HUES48 (cell line): ENCODE results near the gene FANK1.
"Not testable (repeated sequence)": the region's sequence is repeated elsewhere in the genome, so short reads cannot be mapped to it uniquely, and the experiment has no call there.

Experiments
- H3K27ac ChIP-seq: one replicate; pipeline ENCODE4 v1.7.0; 2013; ENCODE audit warnings: low read depth, low read length, inconsistent platforms
- H3K27me3 ChIP-seq: 2 replicates; pipeline ENCODE4 v1.6.1; 2013; ENCODE audit warnings: mild to moderate bottlenecking, low read length; ENCODE audit not compliant: control insufficient read depth, insufficient read depth
- H3K36me3 ChIP-seq: 2 replicates; pipeline ENCODE4 v1.6.1; 2013; ENCODE audit warnings: low read length; ENCODE audit not compliant: control insufficient read depth, insufficient read depth
- H3K4me1 ChIP-seq: 2 replicates; pipeline ENCODE4 v1.6.1; 2013; ENCODE audit warnings: mild to moderate bottlenecking, low read length; ENCODE audit not compliant: control insufficient read depth, insufficient read depth
- H3K4me3 ChIP-seq: 2 replicates; pipeline ENCODE4 v1.5.1; 2013; ENCODE audit warnings: mild to moderate bottlenecking, low read depth, low read length
- H3K9ac ChIP-seq: 2 replicates; pipeline ENCODE4 v1.6.1; 2013; ENCODE audit warnings: mild to moderate bottlenecking, low read depth, low read length, moderate library complexity
- H3K9me3 ChIP-seq: 2 replicates; pipeline ENCODE4 v1.6.1; 2013; ENCODE audit warnings: low read length; ENCODE audit not compliant: control insufficient read depth, insufficient read depth

Gene FANK1

DNA sequence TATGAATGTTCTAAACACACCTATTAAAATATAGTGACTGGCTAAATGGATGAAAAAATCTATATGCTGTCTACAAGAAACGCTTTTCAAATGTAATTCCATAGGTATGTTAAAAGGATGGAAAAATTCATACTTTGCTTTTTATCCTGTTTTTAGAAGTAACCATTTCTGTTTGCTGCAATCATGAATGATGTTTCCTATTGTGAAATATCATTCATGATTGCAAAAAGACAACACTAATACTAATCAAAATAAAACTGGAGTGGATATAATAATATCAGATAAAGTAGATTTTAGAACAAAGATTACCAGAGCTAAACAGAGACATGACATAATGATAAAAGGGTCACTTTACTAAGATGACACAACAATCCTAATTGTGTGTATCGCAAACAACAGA is 138.2 kb downstream of the FANK1 start:
- no peak overlapping the region for H3K9ac ChIP-seq
- no peak overlapping the region for H3K27ac ChIP-seq
- H3K9me3 ChIP-seq = no peaks in the 10 kb centered on the region
- H3K27me3 ChIP-seq = no peaks in the 10 kb centered on the region
- H3K36me3 ChIP-seq = no peaks in the 10 kb centered on the region
- H3K4me3 ChIP-seq = no peak overlapping the region
- no peaks in the 10 kb centered on the region for H3K4me1 ChIP-seq

DNA sequence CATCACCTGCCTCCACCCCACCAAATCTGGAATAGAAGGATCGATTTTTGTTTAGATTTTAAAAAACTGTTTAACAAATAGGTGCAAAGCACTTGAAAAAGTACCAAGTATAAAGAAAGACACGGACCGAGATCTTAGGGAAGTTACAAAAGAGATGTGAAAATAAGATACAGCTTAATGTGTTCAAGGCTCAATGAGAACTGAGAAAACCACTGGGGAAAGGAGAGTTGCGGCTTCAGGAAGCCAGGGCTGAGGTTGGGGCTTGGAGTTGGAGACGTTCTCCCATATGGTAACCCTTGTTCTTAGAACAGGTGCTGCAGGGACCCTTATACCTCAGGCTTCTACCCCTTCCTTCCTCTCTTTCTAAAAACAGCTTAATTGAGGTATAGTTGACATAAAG is 140.2 kb downstream of the FANK1 start:
- Histone ChIP-seq H3K9ac (no peak overlapping the region), H3K36me3 (no peaks in the 10 kb centered on the region), H3K4me1 (no peaks in the 10 kb centered on the region), H3K27me3 (no peaks in the 10 kb centered on the region), H3K27ac (no peak overlapping the region), H3K4me3 (no peak overlapping the region), H3K9me3 (no peaks in the 10 kb centered on the region)

DNA sequence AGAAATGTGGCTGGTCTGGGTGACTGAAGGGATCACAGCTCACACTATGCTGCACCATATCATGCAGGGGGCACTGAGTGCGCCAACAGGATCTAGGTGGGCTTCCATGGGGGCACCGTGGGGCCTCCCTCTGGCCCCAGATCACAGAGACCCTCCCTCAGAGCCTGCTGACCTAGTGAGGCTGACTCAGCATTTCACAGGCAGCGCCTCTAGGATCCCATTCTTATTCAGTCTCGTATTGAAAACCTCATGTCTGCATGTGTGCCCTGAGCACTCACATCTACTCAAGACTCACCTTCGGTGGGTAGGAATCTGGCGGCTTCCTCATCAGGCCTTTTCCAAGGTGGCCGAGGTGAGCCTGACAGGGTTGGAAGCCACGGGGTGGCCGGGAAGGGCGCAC is 141.6 kb downstream of the FANK1 start:
- no peaks in the 10 kb centered on the region for H3K27me3 ChIP-seq
- H3K27ac ChIP-seq = no peak overlapping the region
- H3K9ac ChIP-seq = no peak overlapping the region
- H3K4me1 ChIP-seq = no peaks in the 10 kb centered on the region
- no peaks in the 10 kb centered on the region for H3K9me3 ChIP-seq
- no peaks in the 10 kb centered on the region for H3K36me3 ChIP-seq
- H3K4me3 ChIP-seq = no peak overlapping the region

DNA sequence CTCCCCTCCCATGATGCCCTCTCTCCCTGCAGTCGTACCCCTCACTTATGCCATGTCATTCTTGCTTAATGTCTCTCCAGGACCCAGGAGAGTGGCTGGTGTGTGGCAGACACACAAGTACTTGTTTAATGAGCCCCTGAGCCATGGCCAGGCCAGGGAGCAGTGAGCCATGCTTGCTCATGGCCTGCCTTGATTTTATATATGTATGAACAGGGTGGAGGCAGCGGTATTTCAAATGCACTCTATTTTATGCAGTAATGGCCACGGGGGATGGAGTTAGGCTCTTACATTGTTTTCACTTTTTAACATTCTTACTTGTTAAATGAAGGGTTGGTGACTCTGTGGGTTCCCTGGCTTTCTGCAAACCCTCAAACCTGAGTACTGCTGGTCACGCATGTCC is 144.8 kb downstream of the FANK1 start:
- Histone ChIP-seq H3K9me3 (no peaks in the 10 kb centered on the region), H3K4me3 (no peak overlapping the region), H3K9ac (no peak overlapping the region), H3K27ac (no peak overlapping the region), H3K27me3 (no peaks in the 10 kb centered on the region), H3K4me1 (peaks cover 3% of the 10 kb centered on the region; the same call in 1 of the 2 replicates), H3K36me3 (no peaks in the 10 kb centered on the region)

DNA sequence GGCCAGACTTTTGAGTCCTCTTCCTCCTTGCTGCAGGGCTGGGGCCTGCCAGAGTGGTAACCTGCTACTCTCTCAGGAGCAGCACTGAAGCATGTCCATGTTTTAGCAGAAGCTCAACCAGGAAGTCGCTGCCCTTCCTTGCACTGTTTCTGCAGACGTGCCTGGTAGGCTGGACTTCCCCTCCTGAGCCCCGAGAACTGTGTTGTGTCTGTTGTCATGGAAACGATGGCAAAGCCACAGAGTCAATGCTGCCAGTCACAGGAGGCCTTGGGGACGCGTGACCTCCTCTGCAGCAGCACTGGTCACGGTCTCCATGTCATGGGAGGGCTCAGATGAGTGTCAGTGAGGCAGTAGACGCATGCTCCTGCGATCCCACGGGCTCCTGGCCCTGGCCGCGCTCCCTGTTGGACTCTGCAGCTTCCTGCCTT is 145.5 kb downstream of the FANK1 start:
- no peaks in the 10 kb centered on the region for H3K9me3 ChIP-seq
- no peaks in the 10 kb centered on the region for H3K27me3 ChIP-seq
- H3K27ac ChIP-seq = no peak overlapping the region
- H3K4me3 ChIP-seq = no peak overlapping the region
- H3K9ac ChIP-seq = no peak overlapping the region
- H3K4me1 ChIP-seq = peaks cover 3% of the 10 kb centered on the region; the same call in 1 of the 2 replicates
- no peaks in the 10 kb centered on the region for H3K36me3 ChIP-seq

DNA sequence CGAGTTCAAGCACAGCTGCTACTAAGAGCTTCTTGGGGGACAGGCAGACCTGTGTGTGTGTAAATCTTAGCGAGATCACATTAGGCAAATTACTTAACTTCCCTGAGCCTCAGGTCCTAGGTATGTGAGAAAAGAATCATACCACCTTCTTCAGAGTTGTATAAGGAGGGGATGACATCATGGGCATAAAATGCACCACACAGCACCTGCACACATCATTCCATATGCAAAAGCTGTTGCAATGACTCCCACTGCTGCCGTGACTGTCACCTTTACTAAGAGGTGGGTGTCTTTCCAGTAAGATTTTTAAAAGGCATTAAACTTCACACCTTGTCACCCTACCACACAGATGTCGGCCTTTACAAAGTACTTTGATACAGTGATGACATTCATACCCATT is 146.0 kb downstream of the FANK1 start:
- H3K4me3 ChIP-seq = no peak overlapping the region
- no peak overlapping the region for H3K27ac ChIP-seq
- H3K27me3 ChIP-seq = no peaks in the 10 kb centered on the region
- no peak overlapping the region for H3K9ac ChIP-seq
- peaks cover 3% of the 10 kb centered on the region; the same call in 1 of the 2 replicates for H3K4me1 ChIP-seq
- H3K9me3 ChIP-seq = no peaks in the 10 kb centered on the region
- H3K36me3 ChIP-seq = no peaks in the 10 kb centered on the region

DNA sequence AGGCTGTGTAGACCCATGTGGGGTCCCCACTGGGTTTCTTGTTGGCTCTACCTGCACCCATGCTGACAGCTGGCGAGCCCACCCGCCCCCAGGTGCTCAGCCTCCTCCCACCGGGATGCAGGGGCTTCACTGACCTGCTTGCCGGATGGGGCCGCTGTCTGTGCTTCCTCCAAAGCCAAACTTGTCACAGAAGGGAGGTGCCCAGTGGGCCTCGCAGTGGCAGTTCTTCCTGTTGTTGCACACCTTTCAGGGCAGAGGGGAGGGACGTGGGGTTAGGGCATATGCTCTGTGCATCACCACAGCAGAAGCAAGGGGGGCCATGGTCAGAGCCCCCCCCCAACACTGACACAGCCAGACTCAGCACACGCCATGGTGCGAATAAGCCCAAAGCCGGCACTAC is 146.5 kb downstream of the FANK1 start:
- no peak overlapping the region for H3K27ac ChIP-seq
- H3K4me1 ChIP-seq = peaks cover 3% of the 10 kb centered on the region; the same call in 1 of the 2 replicates
- no peaks in the 10 kb centered on the region for H3K27me3 ChIP-seq
- no peaks in the 10 kb centered on the region for H3K9me3 ChIP-seq
- H3K9ac ChIP-seq = no peak overlapping the region
- no peaks in the 10 kb centered on the region for H3K36me3 ChIP-seq
- no peak overlapping the region for H3K4me3 ChIP-seq

DNA sequence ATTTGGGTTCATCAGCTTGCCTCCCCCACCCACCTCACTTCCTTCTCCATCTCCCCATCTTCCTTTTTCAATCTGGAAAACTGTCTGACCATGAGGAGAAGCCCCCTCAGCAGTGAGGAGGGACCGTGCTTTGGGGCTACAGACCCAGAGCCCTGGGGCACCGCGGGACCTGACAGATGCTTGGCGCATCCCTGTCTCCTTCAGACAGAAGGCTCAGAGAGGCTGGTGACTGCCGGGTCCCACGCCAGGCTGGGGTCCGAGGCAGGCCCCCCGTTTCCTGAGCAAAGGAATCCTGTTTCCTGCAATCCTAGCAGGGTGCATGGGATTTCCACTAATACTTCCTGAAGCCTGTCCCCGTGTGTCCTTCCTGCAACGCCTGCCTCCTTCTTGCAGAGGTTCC is 147.0 kb downstream of the FANK1 start:
- Histone ChIP-seq H3K9ac (no peak overlapping the region), H3K27me3 (no peaks in the 10 kb centered on the region), H3K27ac (no peak overlapping the region), H3K9me3 (no peaks in the 10 kb centered on the region), H3K4me3 (no peak overlapping the region), H3K36me3 (no peaks in the 10 kb centered on the region), H3K4me1 (peaks cover 3% of the 10 kb centered on the region; the same call in 1 of the 2 replicates)

DNA sequence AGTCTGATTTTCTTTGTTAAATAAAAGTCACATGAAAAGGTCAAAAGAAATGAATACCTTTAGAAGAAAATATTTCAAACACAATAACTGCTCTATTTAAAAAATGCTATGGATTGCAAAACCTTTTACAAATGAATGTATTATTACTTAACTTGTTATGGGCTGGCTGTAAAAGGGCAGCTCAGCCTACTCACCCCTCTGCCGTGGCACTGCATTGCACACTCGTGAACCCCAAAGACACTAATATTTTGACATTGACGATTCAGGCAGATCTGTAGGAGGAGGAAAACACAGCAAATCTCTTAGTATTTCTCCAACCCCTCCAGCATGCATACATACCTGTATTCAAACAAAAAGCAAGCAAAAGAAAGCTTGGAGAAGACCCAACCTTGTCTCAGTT is 149.5 kb downstream of the FANK1 start:
- H3K4me1 ChIP-seq = peaks cover 3% of the 10 kb centered on the region; the same call in 1 of the 2 replicates
- H3K27ac ChIP-seq = no peak overlapping the region
- H3K27me3 ChIP-seq = no peaks in the 10 kb centered on the region
- H3K36me3 ChIP-seq = no peaks in the 10 kb centered on the region
- no peak overlapping the region for H3K9ac ChIP-seq
- H3K9me3 ChIP-seq = no peaks in the 10 kb centered on the region
- no peak overlapping the region for H3K4me3 ChIP-seq

DNA sequence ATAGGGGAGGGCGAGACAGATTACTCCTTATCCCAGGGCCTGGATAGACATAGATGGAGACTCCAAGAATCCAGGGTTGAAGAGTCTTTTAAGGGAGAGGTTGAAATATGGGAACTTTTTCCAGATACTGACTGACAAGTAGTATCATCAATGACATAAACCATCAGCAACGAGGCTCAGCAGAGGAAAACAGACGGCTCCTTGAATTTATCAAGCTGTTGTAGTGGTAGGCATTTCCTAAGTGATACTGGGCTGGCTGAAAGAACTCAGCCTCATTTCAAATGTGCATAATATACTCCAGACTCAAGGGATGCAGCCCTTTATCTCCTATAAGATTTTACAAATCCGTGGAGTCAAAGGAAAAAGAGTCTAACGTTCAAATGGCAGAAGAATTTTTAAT is 150.5 kb downstream of the FANK1 start:
- peaks cover 3% of the 10 kb centered on the region; the same call in 1 of the 2 replicates for H3K4me1 ChIP-seq
- no peaks in the 10 kb centered on the region for H3K9me3 ChIP-seq
- no peak overlapping the region for H3K9ac ChIP-seq
- H3K27me3 ChIP-seq = no peaks in the 10 kb centered on the region
- H3K36me3 ChIP-seq = no peaks in the 10 kb centered on the region
- H3K27ac ChIP-seq = no peak overlapping the region
- no peak overlapping the region for H3K4me3 ChIP-seq

DNA sequence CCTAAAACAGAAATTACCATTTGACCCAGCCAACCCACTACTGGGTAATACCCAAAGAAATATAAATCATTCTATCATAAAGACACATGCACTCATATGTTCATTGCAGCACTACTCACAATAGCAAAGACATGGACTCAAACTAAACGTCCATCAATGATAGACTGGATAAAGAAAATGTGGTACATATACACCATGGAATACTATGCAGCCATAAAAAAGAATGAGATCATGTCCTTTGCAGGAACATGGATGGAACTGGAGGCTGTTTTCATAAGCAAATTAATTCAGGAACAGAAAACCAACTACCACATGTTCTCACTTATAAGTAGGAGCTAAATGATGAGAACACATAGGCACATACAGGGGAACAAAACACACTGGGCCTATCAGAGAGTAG is 151.4 kb downstream of the FANK1 start:
- not testable (repeated sequence) for H3K4me1 ChIP-seq, H3K36me3 ChIP-seq, H3K9ac ChIP-seq, H3K27me3 ChIP-seq, H3K9me3 ChIP-seq, H3K4me3 ChIP-seq, H3K27ac ChIP-seq
